Brain microvascular endothelial cell (primary cell): ENCODE results near the gene FANCI.

Experiments used
- DNase-seq: peaks from one replicate; pipeline ENCODE4 v3.0.0-alpha.2; 2020
- H3K27ac ChIP-seq: fragments of 250-450 bp; sonication (Bioruptor Pico); 2 replicates; pipeline ENCODE4 v1.5.1; 2020; ENCODE audit warnings: mild to moderate bottlenecking, moderate library complexity
- H3K27me3 ChIP-seq: fragments of 250-450 bp; sonication (Bioruptor Pico); replicated peaks from 2 replicates; pipeline ENCODE4 v1.5.1; 2020; ENCODE audit warnings: mild to moderate bottlenecking
- H3K36me3 ChIP-seq: fragments of 250-450 bp; sonication (Bioruptor Pico); replicated peaks from 2 replicates; pipeline ENCODE4 v1.5.1; 2020; ENCODE audit warnings: mild to moderate bottlenecking
- H3K4me3 ChIP-seq: 2 replicates; pipeline ENCODE4 v1.5.1; 2011; ENCODE audit warnings: low read depth, mild to moderate bottlenecking, control low read depth, low read length, moderate library complexity
- in situ Hi-C: cut with HindIII; loops from 2 replicates; pipeline ENCODE4 v1.10.0; 2017; ENCODE audit warnings: low sequenced_read_pairs, low pct_ligation_motif_present
- TF ChIP-seq, protein P1 (sequence below): IDR thresholded peaks from 2 replicates; pipeline ENCODE4 v1.5.1; 2011; ENCODE audit warnings: low read depth, mild to moderate bottlenecking, moderate library complexity, low read length, control low read depth, inconsistent platforms; ENCODE audit errors: missing control alignments

The FANCI gene

DNA sequence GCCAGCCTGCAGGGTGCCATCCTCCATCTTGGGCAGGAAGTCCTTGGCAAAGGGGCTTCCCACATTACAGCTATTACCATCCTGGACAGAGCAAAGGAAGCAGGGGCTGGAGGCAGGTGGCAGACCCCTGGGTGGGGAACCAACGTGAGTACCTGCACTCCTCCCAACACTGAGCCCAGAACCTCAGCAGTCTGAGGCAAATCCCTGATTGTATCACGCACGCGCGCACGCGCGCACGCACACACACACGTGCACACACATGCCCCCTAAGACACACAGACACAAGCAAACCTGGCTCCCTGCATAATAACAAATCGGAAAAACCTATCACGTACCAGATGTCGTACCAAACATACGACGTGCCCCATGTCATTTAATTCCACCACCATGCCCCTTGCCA is 79.0 kb downstream of the FANCI start:
- in situ Hi-C loops = no loop called here
- DNase-seq = no peak
- Histone ChIP-seq H3K27ac (no peak overlapping the region), H3K4me3 (no peak overlapping the region), H3K36me3 (peaks cover 95% of the 10 kb centered on the region), H3K27me3 (no peaks in the 10 kb centered on the region)
- TF ChIP-seq, protein P1, sequence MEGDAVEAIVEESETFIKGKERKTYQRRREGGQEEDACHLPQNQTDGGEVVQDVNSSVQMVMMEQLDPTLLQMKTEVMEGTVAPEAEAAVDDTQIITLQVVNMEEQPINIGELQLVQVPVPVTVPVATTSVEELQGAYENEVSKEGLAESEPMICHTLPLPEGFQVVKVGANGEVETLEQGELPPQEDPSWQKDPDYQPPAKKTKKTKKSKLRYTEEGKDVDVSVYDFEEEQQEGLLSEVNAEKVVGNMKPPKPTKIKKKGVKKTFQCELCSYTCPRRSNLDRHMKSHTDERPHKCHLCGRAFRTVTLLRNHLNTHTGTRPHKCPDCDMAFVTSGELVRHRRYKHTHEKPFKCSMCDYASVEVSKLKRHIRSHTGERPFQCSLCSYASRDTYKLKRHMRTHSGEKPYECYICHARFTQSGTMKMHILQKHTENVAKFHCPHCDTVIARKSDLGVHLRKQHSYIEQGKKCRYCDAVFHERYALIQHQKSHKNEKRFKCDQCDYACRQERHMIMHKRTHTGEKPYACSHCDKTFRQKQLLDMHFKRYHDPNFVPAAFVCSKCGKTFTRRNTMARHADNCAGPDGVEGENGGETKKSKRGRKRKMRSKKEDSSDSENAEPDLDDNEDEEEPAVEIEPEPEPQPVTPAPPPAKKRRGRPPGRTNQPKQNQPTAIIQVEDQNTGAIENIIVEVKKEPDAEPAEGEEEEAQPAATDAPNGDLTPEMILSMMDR = no peak

GRCh38 chr15:89323825-89324224 is 80.0 kb downstream of the FANCI start:
- no peak for DNase-seq
- peaks cover 96% of the 10 kb centered on the region for H3K36me3 ChIP-seq
- no peak overlapping the region for H3K27ac ChIP-seq
- TF ChIP-seq, protein P1 = no peak
- no peak overlapping the region for H3K4me3 ChIP-seq
- in situ Hi-C loops = no loop called here
- no peaks in the 10 kb centered on the region for H3K27me3 ChIP-seq

GRCh38 chr15:89325039-89325803 is 81.4 kb downstream of the FANCI start:
- Histone ChIP-seq H3K27ac (no peak overlapping the region), H3K27me3 (no peaks in the 10 kb centered on the region), H3K36me3 (peaks cover 96% of the 10 kb centered on the region), H3K4me3 (no peak overlapping the region)
- in situ Hi-C loops = no loop called here
- DNase-seq = no peak
- TF ChIP-seq, protein P1 = no peak

DNA sequence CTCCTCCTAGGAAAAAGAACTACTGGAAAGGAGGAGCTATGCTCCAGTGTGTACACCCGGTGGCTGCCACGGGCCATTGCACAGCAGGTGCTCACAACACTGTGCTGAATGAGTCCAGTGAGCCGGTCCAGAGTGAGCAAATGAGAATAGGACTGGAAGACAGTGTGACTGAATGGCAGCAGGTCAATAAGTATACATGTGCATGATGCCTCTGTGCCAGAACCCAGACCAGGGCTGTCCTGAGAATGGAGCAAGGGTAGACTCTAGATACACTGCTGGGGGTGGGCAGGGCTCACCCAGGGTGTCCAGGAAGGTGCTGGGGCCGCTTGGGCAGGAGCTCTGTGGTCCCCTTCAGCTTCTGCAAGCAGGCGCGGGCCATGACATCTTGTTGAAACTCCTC is 82.5 kb downstream of the FANCI start:
- Histone ChIP-seq H3K27me3 (no peaks in the 10 kb centered on the region), H3K36me3 (peaks cover 96% of the 10 kb centered on the region), H3K27ac (no peak overlapping the region), H3K4me3 (no peak overlapping the region)
- TF ChIP-seq, protein P1 = peak; percentile 4
- in situ Hi-C loops = no loop called here
- no peak for DNase-seq

DNA sequence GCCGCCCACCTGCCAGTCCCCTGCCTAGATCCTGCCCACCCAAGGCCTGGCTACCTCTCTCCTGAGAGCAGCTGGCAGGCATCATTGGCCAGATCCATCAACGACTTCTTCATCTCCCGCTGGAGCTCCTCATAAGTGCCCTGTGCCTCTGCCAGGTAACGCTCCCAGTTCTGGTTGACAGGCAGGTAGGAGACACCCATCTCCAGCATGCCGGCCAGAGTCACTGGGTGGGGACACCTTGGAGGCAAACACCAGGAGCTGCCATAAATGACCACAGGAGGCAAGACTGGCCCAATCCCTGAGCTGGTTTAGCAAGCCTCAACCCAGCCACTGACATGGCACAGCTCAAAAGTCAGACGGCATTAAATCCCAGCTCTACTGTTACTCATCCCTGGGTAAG is 83.3 kb downstream of the FANCI start:
- no peak for DNase-seq
- no peak overlapping the region for H3K4me3 ChIP-seq
- TF ChIP-seq, protein P1 = no peak
- no peaks in the 10 kb centered on the region for H3K27me3 ChIP-seq
- H3K27ac ChIP-seq = no peak overlapping the region
- H3K36me3 ChIP-seq = peaks cover 98% of the 10 kb centered on the region
- in situ Hi-C loops = no loop called here
